ENCODE measurements around the gene GHITM.
A peak's percentile ranks its signal among the peaks of the same experiment; 100 is the strongest.
"Not testable (repeated sequence)": the region's sequence is repeated elsewhere in the genome, so short reads cannot be mapped to it uniquely, and the experiment has no call there.

The GHITM gene

DNA sequence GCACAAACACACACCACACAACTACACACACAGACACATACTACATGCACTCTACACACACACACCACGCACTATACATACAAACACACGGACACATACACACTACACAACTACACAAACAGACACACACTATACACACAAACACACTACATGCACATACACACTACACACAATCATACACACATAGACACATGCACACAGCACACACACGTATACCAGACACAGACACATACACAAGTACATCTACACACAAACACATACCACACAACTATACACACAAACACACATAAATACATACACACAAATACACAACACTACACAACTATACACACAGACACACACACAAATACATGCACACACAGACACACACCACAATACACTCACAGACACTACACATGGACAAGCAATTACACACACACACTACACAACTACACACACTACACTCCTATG lies 38.9 kb downstream of the GHITM start:
- no peak overlapping the region for H3K4me3 ChIP-seq (ENCODE audit: control insufficient read depth, low read depth, low read length)
- TF ChIP-seq, protein P1, sequence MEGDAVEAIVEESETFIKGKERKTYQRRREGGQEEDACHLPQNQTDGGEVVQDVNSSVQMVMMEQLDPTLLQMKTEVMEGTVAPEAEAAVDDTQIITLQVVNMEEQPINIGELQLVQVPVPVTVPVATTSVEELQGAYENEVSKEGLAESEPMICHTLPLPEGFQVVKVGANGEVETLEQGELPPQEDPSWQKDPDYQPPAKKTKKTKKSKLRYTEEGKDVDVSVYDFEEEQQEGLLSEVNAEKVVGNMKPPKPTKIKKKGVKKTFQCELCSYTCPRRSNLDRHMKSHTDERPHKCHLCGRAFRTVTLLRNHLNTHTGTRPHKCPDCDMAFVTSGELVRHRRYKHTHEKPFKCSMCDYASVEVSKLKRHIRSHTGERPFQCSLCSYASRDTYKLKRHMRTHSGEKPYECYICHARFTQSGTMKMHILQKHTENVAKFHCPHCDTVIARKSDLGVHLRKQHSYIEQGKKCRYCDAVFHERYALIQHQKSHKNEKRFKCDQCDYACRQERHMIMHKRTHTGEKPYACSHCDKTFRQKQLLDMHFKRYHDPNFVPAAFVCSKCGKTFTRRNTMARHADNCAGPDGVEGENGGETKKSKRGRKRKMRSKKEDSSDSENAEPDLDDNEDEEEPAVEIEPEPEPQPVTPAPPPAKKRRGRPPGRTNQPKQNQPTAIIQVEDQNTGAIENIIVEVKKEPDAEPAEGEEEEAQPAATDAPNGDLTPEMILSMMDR (IDR thresholded peaks at IDR 0.05; ENCODE audit: control insufficient read depth, insufficient read depth, low read depth, low read length, missing control alignments) = no peak
- DNase-seq (ENCODE audit: low read depth) = no peak

DNA sequence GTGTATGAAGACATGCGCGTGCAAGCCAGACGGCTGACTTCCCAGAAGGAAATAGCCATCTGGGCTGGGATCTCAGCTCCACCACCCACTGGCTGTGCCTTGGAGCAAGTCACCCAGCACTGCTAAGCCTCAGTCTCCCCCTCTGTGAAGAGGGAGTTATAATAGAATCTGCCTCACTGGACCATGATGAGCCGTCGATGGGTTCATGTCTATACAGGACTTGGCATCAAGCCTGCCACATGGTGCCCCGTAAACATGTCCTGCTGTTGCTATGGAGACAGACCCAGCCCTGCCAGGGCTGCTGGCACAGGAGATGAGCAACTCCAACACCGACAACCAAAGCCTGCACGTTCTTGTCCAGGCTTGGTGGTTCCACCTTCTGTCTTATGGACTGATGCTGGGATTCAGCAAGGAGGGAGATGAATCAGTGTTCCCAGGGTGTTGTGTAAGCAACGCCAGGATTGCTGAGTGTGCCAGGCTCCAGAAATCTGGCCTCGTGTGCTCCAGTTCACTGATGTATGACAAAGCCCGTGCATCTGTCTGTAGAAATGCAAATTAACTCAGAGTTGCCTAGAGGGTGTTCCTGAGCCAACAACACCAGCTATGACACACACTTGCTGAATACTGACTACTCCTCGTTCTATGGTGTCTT lies 39.9 kb downstream of the GHITM start:
- peak; percentile 34 for DNase-seq (ENCODE audit: low read depth)
- TF ChIP-seq, protein P1 (IDR thresholded peaks at IDR 0.05; ENCODE audit: control insufficient read depth, insufficient read depth, low read depth, low read length, missing control alignments) = no peak
- no peak overlapping the region for H3K4me3 ChIP-seq (ENCODE audit: control insufficient read depth, low read depth, low read length)

DNA sequence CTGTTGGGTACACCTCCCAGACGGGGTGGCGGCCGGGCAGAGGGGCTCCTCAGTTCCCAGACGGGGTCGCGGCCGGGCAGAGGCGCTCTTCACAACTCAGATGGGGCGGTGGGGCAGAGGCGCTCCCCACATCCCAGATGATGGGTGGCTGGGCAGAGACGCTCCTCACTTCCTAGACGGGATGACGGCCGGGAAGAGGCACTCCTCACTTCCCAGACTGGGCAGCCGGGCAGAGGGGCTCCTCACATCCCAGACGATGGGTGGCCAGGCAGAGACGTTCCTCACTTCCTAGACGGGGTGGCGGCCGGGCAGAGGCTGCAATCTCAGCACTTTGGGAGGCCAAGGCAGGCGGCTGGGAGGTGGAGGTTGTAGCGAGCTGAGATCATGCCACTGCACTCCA lies 41.1 kb downstream of the GHITM start:
- not testable (repeated sequence) for DNase-seq (ENCODE audit: low read depth); H3K4me3 ChIP-seq (ENCODE audit: control insufficient read depth, low read depth, low read length)

DNA sequence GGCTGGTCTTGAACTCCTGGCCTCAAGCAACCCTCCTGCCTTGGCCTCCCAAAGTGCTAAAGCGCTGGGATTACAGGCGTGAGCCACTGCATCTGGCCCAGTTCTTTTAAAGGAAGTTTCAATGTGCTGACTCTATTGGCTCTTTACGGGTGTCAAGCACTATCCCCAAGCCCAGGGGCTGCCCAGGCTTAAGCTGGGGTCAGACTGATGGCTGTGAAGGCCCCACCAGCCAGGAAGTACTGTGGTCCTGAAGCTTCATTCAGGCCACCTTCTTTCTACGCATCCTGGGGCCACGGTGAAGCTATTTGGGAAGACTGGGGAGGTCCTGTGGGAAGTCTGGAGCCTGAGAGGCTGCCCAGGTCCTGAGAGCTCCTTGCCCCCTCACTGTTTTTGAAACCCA lies 42.3 kb downstream of the GHITM start:
- DNase-seq (ENCODE audit: low read depth) = no peak
- H3K4me3 ChIP-seq (ENCODE audit: control insufficient read depth, low read depth, low read length) = no peak overlapping the region
- TF ChIP-seq, protein P1 (IDR thresholded peaks at IDR 0.05; ENCODE audit: control insufficient read depth, insufficient read depth, low read depth, low read length, missing control alignments) = no peak

- TF ChIP-seq, protein P1 (IDR thresholded peaks at IDR 0.05; ENCODE audit: control insufficient read depth, insufficient read depth, low read depth, low read length, missing control alignments) = no peak
- no peak overlapping the region for H3K4me3 ChIP-seq (ENCODE audit: control insufficient read depth, low read depth, low read length)
- DNase-seq (ENCODE audit: low read depth) = no peak
Measured at GRCh38 chr10:84184517-84184916, 45.2 kb downstream of the GHITM start.

DNA sequence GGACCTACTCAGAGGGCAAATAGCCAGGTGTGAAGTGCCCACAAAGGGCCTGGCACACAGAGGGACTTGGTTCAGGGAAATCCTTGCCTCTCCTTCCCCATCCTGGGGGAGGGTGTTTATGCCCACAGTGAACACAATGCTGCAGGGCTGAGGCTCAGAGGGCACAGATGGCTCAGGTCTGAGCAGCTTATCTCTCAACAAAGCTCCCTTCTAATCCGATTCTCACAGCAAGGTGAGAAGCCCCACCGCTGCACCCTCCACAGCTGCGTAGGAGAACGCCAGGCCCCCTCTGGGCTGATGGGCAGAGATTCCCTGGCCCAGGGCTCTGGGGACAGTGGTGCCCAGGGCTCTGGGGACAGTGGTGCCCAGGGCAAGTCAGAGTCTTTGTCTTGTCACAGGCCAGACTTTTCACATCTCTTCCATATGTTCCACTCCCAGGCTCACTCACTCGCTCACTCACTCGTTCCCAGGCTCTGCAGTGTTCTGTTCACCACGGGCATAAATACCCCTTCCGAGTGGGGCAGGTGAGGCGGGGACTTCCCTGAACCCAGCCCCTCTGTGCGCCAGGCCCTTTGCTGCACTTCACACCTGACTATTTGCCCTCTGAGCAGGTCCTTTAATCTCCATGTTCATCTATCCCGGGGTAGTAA lies 46.3 kb downstream of the GHITM start:
- TF ChIP-seq, protein P1 (IDR thresholded peaks at IDR 0.05; ENCODE audit: control insufficient read depth, insufficient read depth, low read depth, low read length, missing control alignments) = no peak
- H3K4me3 ChIP-seq (ENCODE audit: control insufficient read depth, low read depth, low read length) = no peak overlapping the region
- no peak for DNase-seq (ENCODE audit: low read depth)

- DNase-seq (ENCODE audit: low read depth) = no peak
- H3K4me3 ChIP-seq (ENCODE audit: control insufficient read depth, low read depth, low read length) = no peak overlapping the region
- TF ChIP-seq, protein P1 (IDR thresholded peaks at IDR 0.05; ENCODE audit: control insufficient read depth, insufficient read depth, low read depth, low read length, missing control alignments) = no peak
Measured at GRCh38 chr10:84188815-84189214, 49.5 kb downstream of the GHITM start.
